Activated T-helper 1 cell treated with anti-CD3 and anti-CD28 coated beads, Interleukin-12 subunit alpha, Interleukin-12 subunit beta, Interleukin-2, Interleukin-4 antibody, amounts not matched to agents 30 ng/mL and 10 ng/mL and 1 ng/mL, durations not matched to agents 14 hours and 24 hours and 36 hours (primary cell): ENCODE results near the gene SKIC2. TPM values are rescaled to one million over a fixed set of nuclear protein-coding genes. Genes with fewer than 3 reads are reported as not detected.
"Not testable (repeated sequence)": the region's sequence is repeated elsewhere in the genome, so short reads cannot be mapped to it uniquely, and the experiment has no call there.

Experiments used
- DNase-seq: peaks from one replicate; pipeline ENCODE4 v3.0.0; 2021; ENCODE audit warnings: low spot score
- H3K27ac Mint-ChIP-seq: one replicate; pipeline ENCODE4 v1.8.0; 2021; ENCODE audit warnings: mild to moderate bottlenecking, mixed read lengths
- H3K27me3 Mint-ChIP-seq: one replicate; pipeline ENCODE4 v1.8.0; 2022; ENCODE audit warnings: mild to moderate bottlenecking, moderate library complexity, mixed read lengths; ENCODE audit not compliant: insufficient read depth
- H3K36me3 Mint-ChIP-seq: one replicate; pipeline ENCODE4 v1.8.0; 2021; ENCODE audit warnings: low read depth, mixed read lengths
- H3K4me1 Mint-ChIP-seq: one replicate; pipeline ENCODE4 v1.8.0; 2021; ENCODE audit warnings: low read depth, mixed read lengths
- H3K4me3 Mint-ChIP-seq: one replicate; pipeline ENCODE4 v1.8.0; 2021; ENCODE audit warnings: mild to moderate bottlenecking, moderate library complexity, mixed read lengths
- H3K9me3 Mint-ChIP-seq: one replicate; pipeline ENCODE4 v1.8.0; 2021; ENCODE audit warnings: mixed read lengths
- intact Hi-C: fragments of 100-400 bp; cut with micrococcal nuclease; formaldehyde crosslinking; loops from one replicate; pipeline ENCODE4 v1.15.1; 2024
- total RNA-seq: library from RNA; stranded (reverse); gene quantifications from 2 replicates; pipeline ENCODE4 v1.2.3, GENCODE V29; 2022

Gene SKIC2
- total RNA-seq, 1 donor from 2014 or later = 85.8 TPM

GRCh38 chr6:31977816-31978431 is 18.9 kb downstream of the SKIC2 start:
- no peaks in the 10 kb centered on the region for H3K27me3 Mint-ChIP-seq
- no peak overlapping the region for H3K4me3 Mint-ChIP-seq
- DNase-seq = no peak
- peaks cover 17% of the 10 kb centered on the region for H3K4me1 Mint-ChIP-seq
- intact Hi-C loops = loop anchor here (10.0 kb wide), 1 partner anchor 1297 kb away; the partner anchor contains the start of genes B3GALT4, RPS18 and VPS52
- H3K36me3 Mint-ChIP-seq = peaks cover 9% of the 10 kb centered on the region
- no peaks in the 10 kb centered on the region for H3K9me3 Mint-ChIP-seq
- no peak overlapping the region for H3K27ac Mint-ChIP-seq

GRCh38 chr6:31978831-31979230 is 19.9 kb downstream of the SKIC2 start:
- no peak for DNase-seq
- peaks cover 4% of the 10 kb centered on the region for H3K36me3 Mint-ChIP-seq
- H3K4me3 Mint-ChIP-seq = no peak overlapping the region
- intact Hi-C loops = loop anchor here (10.0 kb wide), 1 partner anchor 1296 kb away; the partner anchor contains the start of genes B3GALT4, RPS18 and VPS52
- no peaks in the 10 kb centered on the region for H3K27me3 Mint-ChIP-seq
- H3K4me1 Mint-ChIP-seq = peaks cover 8% of the 10 kb centered on the region
- no peaks in the 10 kb centered on the region for H3K9me3 Mint-ChIP-seq
- H3K27ac Mint-ChIP-seq = peak overlapping the region; percentile 67

GRCh38 chr6:31979238-31979898 is 20.4 kb downstream of the SKIC2 start:
- DNase-seq = no peak
- Mint-ChIP-seq H3K4me1 (peaks cover 3% of the 10 kb centered on the region), H3K9me3 (no peaks in the 10 kb centered on the region), H3K27ac (peak overlapping the region; percentile 65), H3K36me3 (peaks cover 4% of the 10 kb centered on the region), H3K27me3 (no peaks in the 10 kb centered on the region), H3K4me3 (no peak overlapping the region)
- intact Hi-C loops = loop anchor here (10.0 kb wide), 1 partner anchor 1295 kb away; the partner anchor contains the start of genes B3GALT4, RPS18 and VPS52

- H3K4me3 Mint-ChIP-seq, H3K4me1 Mint-ChIP-seq, H3K9me3 Mint-ChIP-seq, H3K36me3 Mint-ChIP-seq, intact Hi-C loops, DNase-seq, H3K27me3 Mint-ChIP-seq, H3K27ac Mint-ChIP-seq: not testable (repeated sequence)
These were observed 21.4 kb downstream of the SKIC2 start for GRCh38 chr6:31980195-31980876.

GRCh38 chr6:31980998-31981397 is 22.0 kb downstream of the SKIC2 start:
- H3K4me3 Mint-ChIP-seq, H3K9me3 Mint-ChIP-seq, H3K4me1 Mint-ChIP-seq: not testable (repeated sequence)

GRCh38 chr6:31981744-31982143 is 22.8 kb downstream of the SKIC2 start, which contains the start of gene C4A:
Gene C4A (plus strand): TSS chr6:31982057. CDS start chr6:31982108, 51 bp downstream.
- not testable (repeated sequence) for H3K9me3 Mint-ChIP-seq

More at GRCh38 chr6:31980998-31981397, 22.0 kb downstream of the SKIC2 start:
- H3K27me3 Mint-ChIP-seq, H3K36me3 Mint-ChIP-seq, intact Hi-C loops, DNase-seq, H3K27ac Mint-ChIP-seq: not testable (repeated sequence)

GRCh38 chr6:31989363-31989762 is 30.4 kb downstream of the SKIC2 start:
- H3K27me3 Mint-ChIP-seq, H3K4me1 Mint-ChIP-seq, H3K27ac Mint-ChIP-seq, H3K9me3 Mint-ChIP-seq, intact Hi-C loops, H3K36me3 Mint-ChIP-seq, H3K4me3 Mint-ChIP-seq, DNase-seq: not testable (repeated sequence)

More at GRCh38 chr6:31981744-31982143, 22.8 kb downstream of the SKIC2 start, which contains the start of gene C4A:
- DNase-seq, H3K36me3 Mint-ChIP-seq, H3K27ac Mint-ChIP-seq, H3K4me3 Mint-ChIP-seq, H3K27me3 Mint-ChIP-seq, H3K4me1 Mint-ChIP-seq, intact Hi-C loops: not testable (repeated sequence)

GRCh38 chr6:31994421-31994820 is 35.4 kb downstream of the SKIC2 start:
- intact Hi-C loops, H3K27me3 Mint-ChIP-seq, H3K4me3 Mint-ChIP-seq, H3K4me1 Mint-ChIP-seq, DNase-seq, H3K36me3 Mint-ChIP-seq, H3K9me3 Mint-ChIP-seq, H3K27ac Mint-ChIP-seq: not testable (repeated sequence)

- H3K9me3 Mint-ChIP-seq, H3K27me3 Mint-ChIP-seq: not testable (repeated sequence)
These were observed 37.4 kb downstream of the SKIC2 start for GRCh38 chr6:31996385-31996784.

GRCh38 chr6:32002546-32003268 is 43.7 kb downstream of the SKIC2 start:
- DNase-seq, H3K4me3 Mint-ChIP-seq, intact Hi-C loops, H3K36me3 Mint-ChIP-seq, H3K4me1 Mint-ChIP-seq, H3K27ac Mint-ChIP-seq, H3K9me3 Mint-ChIP-seq, H3K27me3 Mint-ChIP-seq: not testable (repeated sequence)

More at GRCh38 chr6:31996385-31996784, 37.4 kb downstream of the SKIC2 start:
- intact Hi-C loops, H3K36me3 Mint-ChIP-seq, H3K4me3 Mint-ChIP-seq, DNase-seq, H3K4me1 Mint-ChIP-seq, H3K27ac Mint-ChIP-seq: not testable (repeated sequence)

- intact Hi-C loops, H3K27me3 Mint-ChIP-seq, DNase-seq, H3K27ac Mint-ChIP-seq, H3K36me3 Mint-ChIP-seq, H3K4me1 Mint-ChIP-seq, H3K4me3 Mint-ChIP-seq, H3K9me3 Mint-ChIP-seq: not testable (repeated sequence)
These were observed 44.3 kb downstream of the SKIC2 start for GRCh38 chr6:32003301-32003700.

GRCh38 chr6:32004393-32004792 is 45.4 kb downstream of the SKIC2 start:
- DNase-seq, H3K36me3 Mint-ChIP-seq, H3K27ac Mint-ChIP-seq, H3K27me3 Mint-ChIP-seq, H3K4me3 Mint-ChIP-seq, H3K9me3 Mint-ChIP-seq, H3K4me1 Mint-ChIP-seq, intact Hi-C loops: not testable (repeated sequence)
